Heart left ventricle (tissue), 16 donors: ENCODE results near the gene TC2N. TPM values are rescaled to one million over a fixed set of nuclear protein-coding genes. Genes with fewer than 3 reads are reported as not detected.

Experiments used
- ATAC-seq, 4 donors: fragments of 200-7000 bp; cut with Tn5 transposase; one replicate each; pipeline ENCODE4 v1.9.1; 2020 to 2022; ENCODE audit warnings: moderate library complexity in 4 of 4, mild to moderate bottlenecking in 3 of 4, moderate number of reproducible peaks in 1 of 4
- DNase-seq, 5 donors: peaks; one replicate each; pipeline ENCODE4 v3.0.0-alpha.2; 2020
- H3K27ac ChIP-seq, 12 donors: fragments of 200-600 bp; sonication (generic) in 4 of 12; one replicate each; pipeline versions ENCODE4 v1.5.0 to v1.8.0; 2016 to 2022; ENCODE audit warnings: mild to moderate bottlenecking in 2 of 12
- H3K27me3 ChIP-seq, 9 donors: fragments of 200-600 bp; sonication (generic) in 2 of 9; one replicate each; pipeline versions ENCODE4 v1.5.1 to v1.8.0; 2016 to 2022; ENCODE audit warnings: mild to moderate bottlenecking in 3 of 9
- H3K36me3 ChIP-seq, 9 donors: fragments of 200-600 bp; sonication (generic) in 2 of 9; one replicate each; pipeline versions ENCODE4 v1.5.0 to v1.8.0; 2018 to 2022; ENCODE audit warnings: mild to moderate bottlenecking in 2 of 9
- H3K4me1 ChIP-seq, 12 donors: fragments of 200-600 bp; sonication (generic) in 4 of 12; one replicate each; pipeline versions ENCODE4 v1.5.0 to v1.8.0; 2016 to 2022; ENCODE audit warnings: mild to moderate bottlenecking in 3 of 12
- H3K4me3 ChIP-seq, 12 donors: fragments of 200-600 bp; sonication (generic) in 4 of 12; one replicate each; pipeline versions ENCODE4 v1.5.0 to v1.8.0; 2017 to 2022; ENCODE audit warnings: mild to moderate bottlenecking in 9 of 12, moderate library complexity in 4 of 12
- H3K9me3 ChIP-seq, 12 donors: fragments of 200-600 bp; sonication (generic) in 4 of 12; one replicate each; pipeline versions ENCODE4 v1.5.0 to v1.8.0; 2016 to 2022; ENCODE audit warnings: mild to moderate bottlenecking in 1 of 12
- POLR2A ChIP-seq, 2 donors: fragments of 450-650 bp; IDR thresholded peaks; one replicate each; pipeline ENCODE4 v1.6.1; 2017; ENCODE audit warnings: antibody characterized with exemption in 2 of 2, mild to moderate bottlenecking in 2 of 2, moderate library complexity in 2 of 2
- WGBS, 4 donors: extraction: QIAGEN DNeasy Blood & Tissue Kit in 2 of 4; methylation state at CpG; one replicate each; pipeline versions ENCODE4 v1.1.5 to v1.1.7; 2013 to 2018; 5-methylcytosine and 5-hydroxymethylcytosine counted together
- intact Hi-C, 10 donors: fragments of 100-400 bp; cut with DNase I; formaldehyde crosslinking; loops; one replicate each; pipeline versions ENCODE4 v1.11.1 to v1.14.2; 2022
- polyA plus RNA-seq, 2 donors: library from polyadenylated mRNA; stranded (reverse); fragments of 200-250 nt; gene quantifications; one replicate each; pipeline ENCODE4 v1.2.3, GENCODE V29; 2013
- total RNA-seq, 9 donors: library from RNA; depleted of rRNA in 2 of 9; stranded (reverse); fragments of >200 nt in 2 of 9; fragmentation: NEBNext Ultra II Directional in 3 of 9; extraction: Animal tissue kit (Norgen Biotek cat#: 25700) in 3 of 9; gene quantifications; one replicate each; pipeline versions ENCODE4 v1.1.0 to v1.2.4, GENCODE V29; 2016 to 2023
- TF ChIP-seq, protein P1 (sequence below), 12 donors: fragments of 200-600 bp; sonication (generic) in 4 of 12; IDR thresholded peaks; one replicate each; pipeline versions ENCODE4 v1.5.0 to v1.8.0; 2018 to 2022; ENCODE audit warnings: antibody characterized with exemption in 12 of 12, mild to moderate bottlenecking in 5 of 12
- donor health status: ischemic (EF 13 %, LVEDD 7.1; RV severe dilation, severe dysfunction).
- donor health status: healthy with polysubstance abuse.
- donor health status: DM: no; HTN: yes; CAD: no.
- donor health status: DM: no; HTN: no; CAD: no.
- donor health status: ischemic (EF 25% LVEDD 6.9; RV normal size, moderate dysfunction).
- donor health status: ischemic (EF 25% LVEDD 5.7; RV mildly dilated, moderate dysfunction).
- donor health status: healthy.
- donor health status: DM: yes; HTN: yes; CAD: no.
- donor health status: ischemic (EF 35%, LVEDD 5.7; RV mildly dilated, moderate dysfunction).
- donor health status: nonischemic (EF 11% LVEDD 7.7; RV severe dilation, severe dysfunction).
- donor health status: DM: yes; HTN: yes; CAD: no.
- donor health status: PGD.
- donor health status: ischemic (EF 29% LVEDD 5.4; RV normal size, mild dysfunction).
- donor health status: nonischemic (EF 23%, LVEDD 6.1; RV moderate dilation, normal function).

TC2N gene
- total and polyA plus RNA-seq, 11 donors = 1.1 to 17.1 (median 2.8) TPM

GRCh38 chr14:91754185-91754584 lies 113.2 kb downstream of the TC2N start:
- TF ChIP-seq, protein P1, sequence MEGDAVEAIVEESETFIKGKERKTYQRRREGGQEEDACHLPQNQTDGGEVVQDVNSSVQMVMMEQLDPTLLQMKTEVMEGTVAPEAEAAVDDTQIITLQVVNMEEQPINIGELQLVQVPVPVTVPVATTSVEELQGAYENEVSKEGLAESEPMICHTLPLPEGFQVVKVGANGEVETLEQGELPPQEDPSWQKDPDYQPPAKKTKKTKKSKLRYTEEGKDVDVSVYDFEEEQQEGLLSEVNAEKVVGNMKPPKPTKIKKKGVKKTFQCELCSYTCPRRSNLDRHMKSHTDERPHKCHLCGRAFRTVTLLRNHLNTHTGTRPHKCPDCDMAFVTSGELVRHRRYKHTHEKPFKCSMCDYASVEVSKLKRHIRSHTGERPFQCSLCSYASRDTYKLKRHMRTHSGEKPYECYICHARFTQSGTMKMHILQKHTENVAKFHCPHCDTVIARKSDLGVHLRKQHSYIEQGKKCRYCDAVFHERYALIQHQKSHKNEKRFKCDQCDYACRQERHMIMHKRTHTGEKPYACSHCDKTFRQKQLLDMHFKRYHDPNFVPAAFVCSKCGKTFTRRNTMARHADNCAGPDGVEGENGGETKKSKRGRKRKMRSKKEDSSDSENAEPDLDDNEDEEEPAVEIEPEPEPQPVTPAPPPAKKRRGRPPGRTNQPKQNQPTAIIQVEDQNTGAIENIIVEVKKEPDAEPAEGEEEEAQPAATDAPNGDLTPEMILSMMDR (IDR thresholded peaks at IDR 0.05) = no peak
- no peak for TF ChIP-seq POLR2A (IDR thresholded peaks at IDR 0.05)
- Histone ChIP-seq H3K4me3 (no peak overlapping the region), H3K4me1 (peaks cover 0 to 19% (median 2%) of the 10 kb centered on the region in 12 donors), H3K27ac (peak overlapping the region in 11 of 12 donors; percentile 27 to 77 (median 60)), H3K9me3 (no peaks in the 10 kb centered on the region), H3K27me3 (no peaks in the 10 kb centered on the region), H3K36me3 (no peaks in the 10 kb centered on the region)
- WGBS, 4 donors = 59 to 79% (median 65%) methylated on average over 1 of the region's 1 CpG
- DNase-seq = peak in 2 of 5 donors; percentile 8 to 19
- intact Hi-C loops = no loop called here
- ATAC-seq = peak; percentile 57 to 87 (median 68)

GRCh38 chr14:91753501-91754128 lies 113.7 kb downstream of the TC2N start:
- H3K4me3 ChIP-seq = no peak overlapping the region
- TF ChIP-seq, protein P1 (IDR thresholded peaks at IDR 0.05) = no peak
- TF ChIP-seq POLR2A (IDR thresholded peaks at IDR 0.05) = no peak
- H3K27me3 ChIP-seq = no peaks in the 10 kb centered on the region
- peak overlapping the region in 10 of 12 donors; percentile 27 to 72 (median 55) for H3K27ac ChIP-seq
- no peaks in the 10 kb centered on the region for H3K36me3 ChIP-seq
- peaks cover 0 to 19% (median 2%) of the 10 kb centered on the region in 12 donors for H3K4me1 ChIP-seq
- DNase-seq (no peak), ATAC-seq (no peak)
- intact Hi-C loops = no loop called here
- no peaks in the 10 kb centered on the region for H3K9me3 ChIP-seq
- WGBS, 4 donors = 44 to 68% (median 50%) methylated on average over 4 of the region's 4 CpGs

GRCh38 chr14:91752961-91753360 lies 114.4 kb downstream of the TC2N start:
- no peaks in the 10 kb centered on the region for H3K36me3 ChIP-seq
- ATAC-seq (no peak), DNase-seq (no peak)
- H3K4me1 ChIP-seq = peaks cover 0 to 19% (median 2%) of the 10 kb centered on the region in 12 donors
- no peaks in the 10 kb centered on the region for H3K9me3 ChIP-seq
- no peaks in the 10 kb centered on the region for H3K27me3 ChIP-seq
- no peak overlapping the region for H3K4me3 ChIP-seq
- H3K27ac ChIP-seq = peak overlapping the region in 8 of 12 donors; percentile 45 to 72 (median 60)
- 25 to 40% (median 32%) methylated on average over 1 of the region's 1 CpG for WGBS, 4 donors
- intact Hi-C loops = no loop called here
- TF ChIP-seq, protein P1 (IDR thresholded peaks at IDR 0.05) = no peak
- TF ChIP-seq POLR2A (IDR thresholded peaks at IDR 0.05) = no peak

- H3K36me3 ChIP-seq = no peaks in the 10 kb centered on the region
- no peak for TF ChIP-seq POLR2A (IDR thresholded peaks at IDR 0.05)
- TF ChIP-seq, protein P1 (IDR thresholded peaks at IDR 0.05) = no peak
- intact Hi-C loops = no loop called here
- ATAC-seq = no peak
- H3K4me1 ChIP-seq = peaks cover 0 to 19% (median 2%) of the 10 kb centered on the region in 12 donors
- H3K27ac ChIP-seq = no peak overlapping the region
- DNase-seq = no peak
- 79 to 84% (median 83%) methylated on average over 2 of the region's 2 CpGs for whole genome bisulfite sequencing, 4 donors
- H3K4me3 ChIP-seq = no peak overlapping the region
- H3K9me3 ChIP-seq = no peaks in the 10 kb centered on the region
- H3K27me3 ChIP-seq = no peaks in the 10 kb centered on the region
Measured at GRCh38 chr14:91751719-91752118, 115.6 kb downstream of the TC2N start.
